Smooth muscle cell of the brain vasculature (primary cell): Measurements from ENCODE around the gene TBC1D4.

ENCODE experiments used
- DNase-seq: peaks from one replicate; pipeline ENCODE4 v3.0.0-alpha.2; 2012; ENCODE audit warnings: low read depth, low spot score

TBC1D4 gene

GRCh38 chr13:75417656-75418055, 64.3 kb downstream of the TBC1D4 start:
- no peak for DNase-seq

GRCh38 chr13:75417012-75417384, 65.0 kb downstream of the TBC1D4 start:
- DNase-seq = no peak

GRCh38 chr13:75416327-75417011, 65.5 kb downstream of the TBC1D4 start:
- no peak for DNase-seq

- peak; percentile 59 for DNase-seq
Measured at GRCh38 chr13:75415694-75416093, 66.3 kb downstream of the TBC1D4 start.

GRCh38 chr13:75415171-75415570, 66.8 kb downstream of the TBC1D4 start:
- DNase-seq = no peak

GRCh38 chr13:75414036-75414827, 67.7 kb downstream of the TBC1D4 start:
- DNase-seq = no peak

- DNase-seq = no peak
Measured at GRCh38 chr13:75411924-75412537, 69.9 kb downstream of the TBC1D4 start.

- no peak for DNase-seq
Measured at GRCh38 chr13:75410207-75410606, 71.8 kb downstream of the TBC1D4 start.

GRCh38 chr13:75407998-75408397, 74.0 kb downstream of the TBC1D4 start:
- DNase-seq = no peak

GRCh38 chr13:75407473-75407872, 74.5 kb downstream of the TBC1D4 start:
- no peak for DNase-seq

GRCh38 chr13:75405976-75406703, 75.8 kb downstream of the TBC1D4 start:
- peak; percentile 88 for DNase-seq

- no peak for DNase-seq
Measured at GRCh38 chr13:75404726-75405125, 77.2 kb downstream of the TBC1D4 start.

GRCh38 chr13:75402787-75403186, 79.2 kb downstream of the TBC1D4 start:
- no peak for DNase-seq

- DNase-seq = no peak
Measured at GRCh38 chr13:75400775-75401174, 81.2 kb downstream of the TBC1D4 start.

- DNase-seq = no peak
Measured at GRCh38 chr13:75399879-75400217, 82.1 kb downstream of the TBC1D4 start.

- no peak for DNase-seq
Measured at GRCh38 chr13:75399168-75399878, 82.6 kb downstream of the TBC1D4 start.

- no peak for DNase-seq
Measured at GRCh38 chr13:75398072-75398471, 83.9 kb downstream of the TBC1D4 start.

GRCh38 chr13:75395901-75396300, 86.1 kb downstream of the TBC1D4 start:
- DNase-seq = no peak

- DNase-seq = no peak
Measured at GRCh38 chr13:75395066-75395465, 86.9 kb downstream of the TBC1D4 start.

- no peak for DNase-seq
Measured at GRCh38 chr13:75393839-75394520, 88.0 kb downstream of the TBC1D4 start.
